ENCODE data around the gene TRABD2A.

Gene TRABD2A

DNA sequence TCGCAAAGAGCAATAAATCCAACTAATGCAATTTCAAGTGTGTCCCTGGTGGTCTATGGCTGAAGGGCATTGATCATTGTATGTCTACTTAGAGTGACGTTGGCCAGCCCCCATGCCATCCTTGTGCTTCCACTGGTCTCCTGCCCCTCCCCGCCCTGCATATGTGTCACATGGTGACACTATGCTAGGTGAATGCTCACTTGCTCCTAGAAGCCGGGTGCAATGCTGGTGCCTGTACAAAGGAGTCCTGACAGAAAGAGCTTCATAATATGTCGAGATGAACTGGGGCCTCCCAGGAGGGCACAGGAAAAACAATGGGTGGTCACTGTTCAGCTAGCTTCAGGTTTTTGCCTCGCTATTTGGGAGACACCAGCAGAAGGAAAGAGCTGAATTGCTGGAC, 5.9 kb upstream of the TRABD2A start:
- Histone ChIP-seq H3K9me3 (ENCODE audit: low read length) (no peaks in the 10 kb centered on the region), H3K27me3 (ENCODE audit: control insufficient read depth in 1 of 2, insufficient read depth in 2 of 2, low read length in 2 of 2) (peaks cover 6% of the 10 kb centered on the region in 2 donors), H3K4me3 (ENCODE audit: low read depth in 1 of 2, low read length in 2 of 2) (no peak overlapping the region), H3K9ac (ENCODE audit: low read length) (no peak overlapping the region), H3K4me1 (ENCODE audit: insufficient read depth, low read length) (peaks cover 7% of the 10 kb centered on the region), H3K36me3 (ENCODE audit: insufficient read depth, low read length) (no peaks in the 10 kb centered on the region), H3K27ac (ENCODE audit: low read depth, low read length) (no peak overlapping the region)

DNA sequence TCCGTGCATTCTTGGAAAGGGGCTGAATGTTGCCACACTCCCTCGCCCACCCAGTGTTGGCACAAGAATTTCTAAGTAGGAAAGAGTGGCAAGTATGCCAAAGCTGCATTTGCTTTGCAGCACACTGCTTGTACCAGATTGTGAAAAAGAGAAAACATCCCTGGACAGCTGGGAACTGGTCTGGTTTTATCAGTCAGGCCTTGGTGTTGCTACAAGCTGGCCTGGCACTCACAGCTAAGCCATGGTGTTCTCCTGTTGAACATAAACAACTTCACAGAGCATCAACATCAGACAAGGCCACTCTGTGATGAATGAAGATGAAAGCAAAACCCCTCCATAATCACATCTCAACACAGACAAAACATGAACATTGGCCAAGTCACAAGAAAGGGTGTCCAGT, 4.2 kb upstream of the TRABD2A start:
- no peak overlapping the region for H3K9ac ChIP-seq (ENCODE audit: low read length)
- no peak overlapping the region for H3K4me3 ChIP-seq (ENCODE audit: low read depth in 1 of 2, low read length in 2 of 2)
- no peaks in the 10 kb centered on the region for H3K36me3 ChIP-seq (ENCODE audit: insufficient read depth, low read length)
- no peaks in the 10 kb centered on the region for H3K9me3 ChIP-seq (ENCODE audit: low read length)
- H3K27ac ChIP-seq (ENCODE audit: low read depth, low read length): no peak overlapping the region
- H3K4me1 ChIP-seq (ENCODE audit: insufficient read depth, low read length): peaks cover 18% of the 10 kb centered on the region
- peaks cover 22 to 23% of the 10 kb centered on the region in 2 donors for H3K27me3 ChIP-seq (ENCODE audit: control insufficient read depth in 1 of 2, insufficient read depth in 2 of 2, low read length in 2 of 2)

DNA sequence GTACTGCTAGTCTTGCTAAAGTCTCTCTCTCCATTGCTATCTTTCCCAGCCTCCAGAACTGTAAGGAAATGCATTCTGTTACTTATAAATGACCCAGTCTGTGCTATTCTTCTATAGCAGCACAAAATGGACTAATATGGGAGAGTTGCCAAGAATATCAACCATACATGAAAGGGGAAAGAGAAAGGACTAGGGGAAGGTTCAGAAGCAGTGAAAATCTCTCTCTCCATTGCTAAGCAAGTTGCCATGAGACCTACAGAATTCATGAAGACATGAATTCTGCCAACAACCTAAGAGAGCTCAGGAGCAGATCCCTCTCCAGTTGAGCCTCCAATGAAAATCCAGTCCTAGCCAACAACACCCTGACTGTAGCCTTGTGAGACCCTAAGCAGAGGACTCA, 3.6 kb upstream of the TRABD2A start:
- Histone ChIP-seq H3K9ac (ENCODE audit: low read length) (no peak overlapping the region), H3K4me1 (ENCODE audit: insufficient read depth, low read length) (peaks cover 20% of the 10 kb centered on the region), H3K27me3 (ENCODE audit: control insufficient read depth in 1 of 2, insufficient read depth in 2 of 2, low read length in 2 of 2) (peaks cover 23 to 24% of the 10 kb centered on the region in 2 donors), H3K27ac (ENCODE audit: low read depth, low read length) (no peak overlapping the region), H3K4me3 (ENCODE audit: low read depth in 1 of 2, low read length in 2 of 2) (no peak overlapping the region), H3K9me3 (ENCODE audit: low read length) (no peaks in the 10 kb centered on the region), H3K36me3 (ENCODE audit: insufficient read depth, low read length) (no peaks in the 10 kb centered on the region)

DNA sequence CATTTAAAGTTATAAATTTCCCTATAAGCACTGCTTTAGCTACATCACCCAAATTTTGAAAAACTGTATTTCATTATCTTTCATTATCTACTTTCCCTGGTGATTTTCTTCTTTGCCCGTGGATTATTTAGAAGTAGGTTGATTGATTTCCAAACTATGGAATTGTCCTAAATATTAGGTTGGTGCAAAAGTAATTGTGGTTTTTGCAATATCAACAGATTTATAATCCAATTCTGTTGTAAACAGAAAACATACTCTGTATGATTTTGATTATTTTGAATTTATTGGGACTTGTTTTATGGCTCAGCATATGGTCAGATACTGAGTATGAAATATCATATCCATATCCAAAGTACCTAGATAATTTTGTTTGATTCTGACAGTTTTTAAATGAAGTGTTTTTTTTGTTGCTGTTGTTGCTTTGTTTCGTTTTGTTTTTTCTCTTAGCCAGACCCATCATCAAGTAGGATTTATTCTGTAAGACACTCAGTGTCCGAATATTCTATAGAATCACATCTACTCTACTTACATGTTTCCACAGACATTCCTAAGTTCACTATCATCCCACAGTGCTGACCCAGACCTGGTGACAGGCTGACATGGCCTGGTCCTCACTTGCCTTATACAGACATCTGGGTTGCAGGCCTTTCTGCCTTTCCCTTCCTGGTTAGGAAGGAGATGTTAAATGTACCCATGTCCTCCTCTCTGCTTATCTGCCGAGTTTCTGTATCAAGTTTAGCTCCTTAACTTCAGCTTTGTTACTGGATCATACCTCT, 2.1 kb upstream of the TRABD2A start:
- Histone ChIP-seq H3K9me3 (ENCODE audit: low read length) (no peaks in the 10 kb centered on the region), H3K36me3 (ENCODE audit: insufficient read depth, low read length) (no peaks in the 10 kb centered on the region), H3K9ac (ENCODE audit: low read length) (no peak overlapping the region), H3K4me3 (ENCODE audit: low read depth in 1 of 2, low read length in 2 of 2) (no peak overlapping the region), H3K27me3 (ENCODE audit: control insufficient read depth in 1 of 2, insufficient read depth in 2 of 2, low read length in 2 of 2) (peaks cover 23 to 24% of the 10 kb centered on the region in 2 donors), H3K27ac (ENCODE audit: low read depth, low read length) (no peak overlapping the region), H3K4me1 (ENCODE audit: insufficient read depth, low read length) (peaks cover 20% of the 10 kb centered on the region)

DNA sequence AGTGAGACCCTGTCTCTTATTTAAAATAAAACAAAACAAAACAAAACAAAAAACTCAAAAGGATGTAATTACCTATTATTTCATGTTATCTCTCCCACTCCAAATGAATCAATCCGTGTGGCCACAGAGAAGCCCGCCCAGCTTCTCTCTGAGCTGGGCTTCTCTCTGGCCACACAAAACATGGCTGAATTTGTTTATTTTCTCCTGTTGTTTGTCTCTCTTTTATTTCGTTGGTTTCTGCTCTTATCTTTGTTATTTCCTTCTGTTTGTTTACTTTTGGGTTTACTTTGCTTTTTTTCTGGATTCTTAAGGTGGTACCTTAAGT, 1.5 kb upstream of the TRABD2A start:
- Histone ChIP-seq H3K36me3 (ENCODE audit: insufficient read depth, low read length) (no peaks in the 10 kb centered on the region), H3K4me1 (ENCODE audit: insufficient read depth, low read length) (peaks cover 20% of the 10 kb centered on the region), H3K4me3 (ENCODE audit: low read depth in 1 of 2, low read length in 2 of 2) (peak overlapping the region in 1 of 2 donors; percentile 71), H3K27ac (ENCODE audit: low read depth, low read length) (no peak overlapping the region), H3K9me3 (ENCODE audit: low read length) (no peaks in the 10 kb centered on the region), H3K9ac (ENCODE audit: low read length) (no peak overlapping the region), H3K27me3 (ENCODE audit: control insufficient read depth in 1 of 2, insufficient read depth in 2 of 2, low read length in 2 of 2) (peaks cover 23 to 24% of the 10 kb centered on the region in 2 donors)

DNA sequence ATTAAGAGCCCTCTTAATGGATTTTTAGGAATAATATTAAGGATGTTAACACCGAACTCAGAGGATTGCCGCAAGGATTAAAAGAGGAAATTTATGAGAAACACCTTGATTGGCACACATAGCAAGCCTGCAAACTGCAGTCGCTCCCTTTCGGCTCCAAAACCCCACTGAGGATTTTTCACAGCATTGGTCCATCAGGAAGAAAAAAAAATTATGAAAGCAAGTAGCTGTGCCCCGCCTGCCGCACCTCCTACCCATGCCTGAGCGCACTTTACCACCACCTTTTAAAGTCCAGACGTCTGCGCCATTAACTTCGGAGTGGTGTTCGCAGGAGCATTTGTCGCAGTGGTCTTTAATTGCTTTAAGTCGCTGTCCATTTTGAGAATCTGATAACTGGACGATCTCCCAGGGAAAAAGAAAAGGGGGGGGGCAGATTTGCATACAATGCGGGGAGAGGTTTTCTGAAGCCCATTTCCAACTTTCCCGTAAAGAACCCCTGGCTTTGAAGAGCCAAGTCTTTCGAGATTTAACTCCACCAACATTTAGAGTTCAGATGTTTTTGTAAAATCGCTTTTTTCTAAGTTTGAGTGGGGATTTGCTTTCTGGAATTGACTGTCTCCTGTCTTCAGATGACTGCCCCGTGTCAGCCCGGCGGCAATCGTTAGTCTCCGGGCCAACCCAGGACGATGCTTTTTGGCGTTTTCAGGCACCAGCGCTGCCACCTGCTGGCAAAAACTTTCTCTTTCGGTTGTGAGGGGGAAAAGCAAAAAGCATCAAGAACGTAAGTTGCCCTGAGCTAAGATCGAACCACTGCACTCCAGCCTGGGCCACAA, 913 bp upstream of the TRABD2A start:
- Histone ChIP-seq H3K36me3 (ENCODE audit: insufficient read depth, low read length) (no peaks in the 10 kb centered on the region), H3K4me3 (ENCODE audit: low read depth in 1 of 2, low read length in 2 of 2) (peak overlapping the region; percentile 68 to 71), H3K27ac (ENCODE audit: low read depth, low read length) (no peak overlapping the region), H3K9ac (ENCODE audit: low read length) (peak overlapping the region; percentile 4), H3K27me3 (ENCODE audit: control insufficient read depth in 1 of 2, insufficient read depth in 2 of 2, low read length in 2 of 2) (peaks cover 23 to 24% of the 10 kb centered on the region in 2 donors), H3K4me1 (ENCODE audit: insufficient read depth, low read length) (peaks cover 20% of the 10 kb centered on the region), H3K9me3 (ENCODE audit: low read length) (no peaks in the 10 kb centered on the region)

DNA sequence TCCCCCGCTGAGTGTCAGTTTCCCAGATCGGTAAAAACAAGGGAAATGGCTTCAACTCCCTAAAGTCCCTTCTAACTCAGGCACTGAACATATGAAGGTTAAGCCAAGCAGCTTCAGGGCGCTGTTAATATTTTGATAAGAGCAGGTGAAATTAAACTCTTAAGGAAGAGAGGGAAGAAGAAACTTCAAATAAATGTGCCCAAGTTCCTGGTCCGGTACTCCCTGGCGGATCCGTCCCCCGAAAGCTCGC, 564 bp downstream of the TRABD2A start:
- no peaks in the 10 kb centered on the region for H3K9me3 ChIP-seq (ENCODE audit: low read length)
- H3K27ac ChIP-seq (ENCODE audit: low read depth, low read length): no peak overlapping the region
- peak overlapping the region; percentile 49 to 71 for H3K4me3 ChIP-seq (ENCODE audit: low read depth in 1 of 2, low read length in 2 of 2)
- H3K9ac ChIP-seq (ENCODE audit: low read length): no peak overlapping the region
- no peaks in the 10 kb centered on the region for H3K36me3 ChIP-seq (ENCODE audit: insufficient read depth, low read length)
- H3K27me3 ChIP-seq (ENCODE audit: control insufficient read depth in 1 of 2, insufficient read depth in 2 of 2, low read length in 2 of 2): peaks cover 23 to 24% of the 10 kb centered on the region in 2 donors
- H3K4me1 ChIP-seq (ENCODE audit: insufficient read depth, low read length): peaks cover 20% of the 10 kb centered on the region

DNA sequence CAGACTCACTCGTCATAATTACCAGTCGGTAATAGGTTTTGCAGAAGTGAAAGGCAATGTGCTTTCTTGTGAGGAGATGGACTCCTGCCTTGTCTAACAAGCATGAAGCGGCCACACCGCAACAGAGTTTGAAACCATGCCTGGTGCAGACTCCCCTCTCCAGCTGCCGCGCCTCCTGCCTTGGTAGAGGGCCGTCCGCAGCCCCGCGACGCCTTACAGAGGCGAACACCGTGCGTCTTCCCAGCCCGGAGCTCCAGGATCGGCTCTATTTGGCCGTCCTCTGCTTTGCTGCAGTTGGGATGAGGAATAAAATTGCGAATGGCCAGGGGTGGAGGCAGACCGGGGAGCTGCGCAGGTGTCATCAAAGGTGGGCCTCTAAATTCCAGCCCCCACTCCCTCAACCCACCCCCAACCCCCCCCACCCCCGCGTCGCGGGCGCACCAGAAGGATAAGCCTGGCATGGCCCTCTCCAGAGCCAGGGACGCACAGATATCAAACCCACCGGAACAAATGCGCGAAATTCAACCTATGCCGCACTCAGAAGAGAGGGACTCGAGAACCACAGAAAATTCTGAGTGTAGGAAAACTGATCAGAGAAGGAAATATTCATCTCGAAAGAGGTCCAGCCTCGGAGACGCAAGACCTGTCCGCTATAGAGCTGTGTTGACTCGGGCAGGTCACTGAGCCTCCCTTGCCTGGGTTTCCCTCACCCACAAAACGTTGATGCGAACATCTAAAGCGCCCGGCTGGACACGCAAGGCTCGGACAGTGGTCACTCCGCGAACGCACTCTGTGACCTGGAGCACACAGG, 1.1 kb downstream of the TRABD2A start:
- Histone ChIP-seq H3K9ac (ENCODE audit: low read length) (no peak overlapping the region), H3K36me3 (ENCODE audit: insufficient read depth, low read length) (no peaks in the 10 kb centered on the region), H3K27ac (ENCODE audit: low read depth, low read length) (no peak overlapping the region), H3K4me3 (ENCODE audit: low read depth in 1 of 2, low read length in 2 of 2) (peak overlapping the region; percentile 49 to 71), H3K27me3 (ENCODE audit: control insufficient read depth in 1 of 2, insufficient read depth in 2 of 2, low read length in 2 of 2) (peaks cover 23 to 24% of the 10 kb centered on the region in 2 donors), H3K9me3 (ENCODE audit: low read length) (no peaks in the 10 kb centered on the region), H3K4me1 (ENCODE audit: insufficient read depth, low read length) (peaks cover 20% of the 10 kb centered on the region)

DNA sequence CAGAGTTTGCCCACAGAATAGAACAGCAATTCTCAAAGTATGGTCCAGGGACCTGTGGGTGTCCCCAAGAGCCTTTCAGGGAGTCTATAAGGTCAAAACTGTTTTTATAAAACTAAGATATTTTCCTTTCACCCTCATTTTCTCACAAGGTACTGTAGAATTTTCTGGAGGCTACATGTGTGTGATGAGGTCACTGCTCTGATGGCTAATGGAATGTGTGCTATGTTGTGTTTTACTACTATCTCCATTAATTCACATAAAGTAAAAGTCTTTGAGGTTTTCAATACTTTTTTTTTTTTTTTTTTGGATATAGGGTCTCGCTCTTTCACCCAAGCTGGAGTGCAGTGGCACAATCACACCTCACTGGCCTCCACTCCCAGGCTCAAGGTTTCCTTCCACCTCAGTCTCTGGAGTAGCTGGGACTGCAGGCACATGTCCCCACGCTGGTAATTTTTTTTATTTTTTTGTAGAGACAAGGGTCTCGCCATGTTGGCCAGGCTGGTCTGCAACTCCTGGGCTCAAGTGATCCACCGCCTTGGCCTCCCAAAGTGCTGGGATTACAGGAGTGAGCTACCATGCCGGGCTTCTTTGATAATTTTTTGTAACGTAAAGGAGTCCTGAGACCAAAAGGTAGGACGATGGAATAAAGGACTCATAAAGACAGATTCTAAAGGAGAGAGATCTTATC, 1.8 kb downstream of the TRABD2A start:
- peaks cover 23 to 24% of the 10 kb centered on the region in 2 donors for H3K27me3 ChIP-seq (ENCODE audit: control insufficient read depth in 1 of 2, insufficient read depth in 2 of 2, low read length in 2 of 2)
- H3K4me3 ChIP-seq (ENCODE audit: low read depth in 1 of 2, low read length in 2 of 2): no peak overlapping the region
- no peaks in the 10 kb centered on the region for H3K9me3 ChIP-seq (ENCODE audit: low read length)
- no peak overlapping the region for H3K27ac ChIP-seq (ENCODE audit: low read depth, low read length)
- H3K9ac ChIP-seq (ENCODE audit: low read length): no peak overlapping the region
- peaks cover 20% of the 10 kb centered on the region for H3K4me1 ChIP-seq (ENCODE audit: insufficient read depth, low read length)
- no peaks in the 10 kb centered on the region for H3K36me3 ChIP-seq (ENCODE audit: insufficient read depth, low read length)

DNA sequence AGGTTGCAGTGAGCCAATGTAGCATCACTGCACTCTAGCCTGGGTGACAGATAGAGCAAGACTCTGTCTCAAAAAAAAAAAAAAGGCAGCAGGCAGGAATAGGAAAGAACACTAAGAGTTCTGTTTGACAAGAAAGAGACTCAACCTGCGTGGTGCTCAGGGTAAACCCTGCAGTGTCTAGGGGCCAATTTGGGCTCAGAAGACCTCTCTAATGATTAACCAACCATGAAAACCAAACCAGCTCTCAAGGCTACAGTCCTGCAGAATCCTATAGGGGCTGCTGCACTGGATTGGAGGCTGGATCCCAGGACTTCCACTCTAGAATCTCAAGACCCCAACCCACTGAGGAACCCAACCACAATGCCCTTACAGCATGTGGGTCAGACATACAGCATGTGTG, 2.4 kb downstream of the TRABD2A start:
- Histone ChIP-seq H3K9ac (ENCODE audit: low read length) (no peak overlapping the region), H3K36me3 (ENCODE audit: insufficient read depth, low read length) (no peaks in the 10 kb centered on the region), H3K9me3 (ENCODE audit: low read length) (no peaks in the 10 kb centered on the region), H3K27me3 (ENCODE audit: control insufficient read depth in 1 of 2, insufficient read depth in 2 of 2, low read length in 2 of 2) (peaks cover 21 to 23% of the 10 kb centered on the region in 2 donors), H3K4me1 (ENCODE audit: insufficient read depth, low read length) (peaks cover 20% of the 10 kb centered on the region), H3K4me3 (ENCODE audit: low read depth in 1 of 2, low read length in 2 of 2) (no peak overlapping the region), H3K27ac (ENCODE audit: low read depth, low read length) (no peak overlapping the region)

DNA sequence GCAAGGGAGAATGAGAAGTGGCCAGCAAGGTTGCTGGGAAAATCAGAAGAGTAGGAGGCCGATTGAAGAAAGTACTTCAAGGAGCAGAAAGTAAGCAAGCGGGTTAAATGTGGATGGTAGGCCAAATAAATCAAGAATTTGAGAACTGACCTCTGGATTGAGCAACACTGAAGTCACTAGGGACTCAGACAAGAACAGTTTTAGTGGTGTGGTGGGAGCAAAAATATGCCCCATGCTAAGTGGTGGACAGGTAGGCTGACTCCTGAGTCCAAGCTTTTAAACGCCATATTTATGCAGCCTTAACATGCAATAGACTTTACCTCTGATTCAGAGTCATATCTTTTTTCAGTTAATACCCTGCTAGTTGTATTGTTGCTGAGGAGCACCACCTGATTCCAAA, 4.5 kb downstream of the TRABD2A start:
- Histone ChIP-seq H3K27me3 (ENCODE audit: control insufficient read depth in 1 of 2, insufficient read depth in 2 of 2, low read length in 2 of 2) (peaks cover 13 to 14% of the 10 kb centered on the region in 2 donors), H3K9ac (ENCODE audit: low read length) (no peak overlapping the region), H3K4me1 (ENCODE audit: insufficient read depth, low read length) (peaks cover 9% of the 10 kb centered on the region), H3K36me3 (ENCODE audit: insufficient read depth, low read length) (no peaks in the 10 kb centered on the region), H3K9me3 (ENCODE audit: low read length) (no peaks in the 10 kb centered on the region), H3K27ac (ENCODE audit: low read depth, low read length) (no peak overlapping the region), H3K4me3 (ENCODE audit: low read depth in 1 of 2, low read length in 2 of 2) (no peak overlapping the region)
